Neural cell (in vitro differentiated cells): ENCODE data around the gene PTPRN2. TPM values are rescaled to one million over a fixed set of nuclear protein-coding genes. Genes with fewer than 3 reads are reported as not detected.
A peak's percentile ranks its signal among the peaks of the same experiment; 100 is the strongest.

Experiments
- H2AFZ ChIP-seq: fragments of 200-600, 300-800 bp; sonication (generic), shearing (Covaris generic); 2 replicates; pipeline ENCODE4 v1.6.0; 2014; ENCODE audit warnings: low read depth, mild to moderate bottlenecking, antibody characterized with exemption, low read length, moderate library complexity
- H3F3A ChIP-seq: fragments of 200-600 bp; shearing (Covaris generic); 2 replicates; pipeline ENCODE4 v1.6.1; 2016; ENCODE audit warnings: mild to moderate bottlenecking, moderate library complexity, mixed read lengths, antibody characterized with exemption, low read length; ENCODE audit not compliant: insufficient read depth, poor library complexity, severe bottlenecking
- H3K27ac ChIP-seq: fragments of 200-600, 300-800 bp; sonication (generic), shearing (Covaris generic); 2 replicates; pipeline ENCODE4 v1.5.1; 2014; ENCODE audit warnings: mild to moderate bottlenecking, low read length, moderate library complexity
- H3K27me3 ChIP-seq: fragments of 300-800, 200-600 bp; sonication (generic), shearing (Covaris generic); 2 replicates; pipeline ENCODE4 v1.6.0; 2014; ENCODE audit warnings: mild to moderate bottlenecking, low read depth, low read length, moderate library complexity; ENCODE audit not compliant: insufficient read depth
- H3K36me3 ChIP-seq: fragments of 300-800, 200-600 bp; sonication (generic), shearing (Covaris generic); 2 replicates; pipeline ENCODE4 v1.5.1; 2014; ENCODE audit warnings: mild to moderate bottlenecking, antibody characterized with exemption, low read length, moderate library complexity; ENCODE audit not compliant: insufficient read depth
- H3K4me2 ChIP-seq: fragments of 300-800, 200-600 bp; sonication (generic), shearing (Covaris generic); 2 replicates; pipeline ENCODE4 v1.6.0; 2014; ENCODE audit warnings: mild to moderate bottlenecking, low read length
- H3K4me3 ChIP-seq: fragments of 300-800, 200-600 bp; sonication (generic), shearing (Covaris generic); 2 replicates; pipeline ENCODE4 v1.5.1; 2014; ENCODE audit warnings: mild to moderate bottlenecking, low read length, moderate library complexity
- H3K79me2 ChIP-seq: fragments of 200-600 bp; shearing (Covaris generic); replicated peaks from 2 replicates; pipeline ENCODE4 v1.6.0; 2014; ENCODE audit warnings: mild to moderate bottlenecking, low read length, moderate library complexity; ENCODE audit not compliant: insufficient read depth
- H3K9ac ChIP-seq: fragments of 300-800, 200-600 bp; sonication (generic), shearing (Covaris generic); 2 replicates; pipeline ENCODE4 v1.6.1; 2016; ENCODE audit warnings: mild to moderate bottlenecking, low read length, mixed read lengths
- H3K9me2 ChIP-seq: fragments of 200-600 bp; shearing (Covaris generic); 2 replicates; pipeline ENCODE4 v1.6.1; 2016; ENCODE audit warnings: mild to moderate bottlenecking, low read length, mixed read lengths; ENCODE audit not compliant: insufficient read depth
- H3K9me3 ChIP-seq: fragments of 200-600, 300-800 bp; sonication (generic), shearing (Covaris generic); 2 replicates; pipeline ENCODE4 v1.6.1; 2016; ENCODE audit warnings: mild to moderate bottlenecking, mixed run types, low read length, moderate library complexity, mixed read lengths
- H4K20me1 ChIP-seq: fragments of 200-600 bp; shearing (Covaris generic); 2 replicates; pipeline ENCODE4 v1.6.1; 2016; ENCODE audit warnings: mild to moderate bottlenecking, mixed run types; ENCODE audit not compliant: insufficient read depth
- EP300 ChIP-seq: fragments of 450-650 bp; conservative IDR thresholded peaks from 2 replicates; pipeline ENCODE4 v1.6.1; 2014; ENCODE audit warnings: antibody characterized with exemption, mild to moderate bottlenecking, moderate library complexity; ENCODE audit not compliant: poor library complexity, severe bottlenecking
- MXI1 ChIP-seq: fragments of 450-650 bp; conservative IDR thresholded peaks from 2 replicates; pipeline ENCODE4 v1.6.1; 2014; ENCODE audit warnings: antibody characterized with exemption, mild to moderate bottlenecking; ENCODE audit not compliant: poor library complexity, severe bottlenecking
- RAD21 ChIP-seq: fragments of 450-650 bp; conservative IDR thresholded peaks from 2 replicates; pipeline ENCODE4 v1.6.1; 2014; ENCODE audit warnings: antibody characterized with exemption, mild to moderate bottlenecking, moderate library complexity
- SMC3 ChIP-seq: fragments of 450-650 bp; conservative IDR thresholded peaks from 2 replicates; pipeline ENCODE4 v1.6.1; 2014; ENCODE audit warnings: antibody characterized with exemption, mild to moderate bottlenecking, moderate library complexity; ENCODE audit not compliant: poor library complexity
- TAF1 ChIP-seq: IDR thresholded peaks from 2 replicates; pipeline ENCODE4 v1.6.1; 2012; ENCODE audit warnings: low read depth
- polyA plus RNA-seq: library from polyadenylated mRNA; depleted of rRNA; stranded (reverse); fragments of >200 nt; gene quantifications from 2 replicates; pipeline ENCODE4 v1.2.3, GENCODE V29; 2014
- TF ChIP-seq, protein P1 (sequence below): fragments of 450-650 bp; IDR thresholded peaks from 2 replicates; pipeline ENCODE4 v1.5.1; 2014; ENCODE audit warnings: antibody characterized with exemption, mild to moderate bottlenecking, moderate library complexity; ENCODE audit not compliant: poor library complexity, severe bottlenecking
- TF ChIP-seq, protein P2 (sequence below): IDR thresholded peaks from 2 replicates; pipeline ENCODE4 v1.6.1; 2012; ENCODE audit warnings: borderline replicate concordance

Gene PTPRN2
- polyA plus RNA-seq, 1 donor from 2014 or later = 31.0 TPM

DNA sequence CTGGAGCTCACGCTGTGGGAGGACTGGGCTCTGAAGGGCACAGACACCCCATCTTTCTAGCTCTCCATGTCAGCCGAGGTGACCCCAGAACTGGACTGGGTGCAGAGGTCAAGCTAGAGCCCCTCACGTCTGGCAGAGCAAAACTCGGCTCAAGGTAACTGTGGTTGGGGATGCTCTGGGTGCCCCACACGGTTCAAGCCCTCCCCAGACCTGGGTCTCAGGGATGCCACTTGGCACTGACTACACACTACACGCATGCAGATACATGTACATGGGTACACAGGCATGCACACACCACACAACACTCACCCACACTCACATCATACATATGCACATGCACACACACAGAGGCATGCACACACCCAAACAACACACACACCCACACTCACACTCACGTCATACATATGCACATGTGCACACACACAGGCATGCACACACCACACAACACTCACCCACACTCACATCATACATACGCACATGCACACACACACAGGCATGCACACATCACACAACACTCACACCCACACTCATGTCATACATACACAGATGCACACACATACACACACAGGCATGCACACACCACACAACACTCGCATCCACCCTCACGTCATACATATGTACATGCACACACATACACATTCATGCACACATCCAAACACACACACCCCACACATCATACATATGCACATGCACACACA, 1031.5 kb downstream of the PTPRN2 start (continued):
- TF ChIP-seq, protein P1, sequence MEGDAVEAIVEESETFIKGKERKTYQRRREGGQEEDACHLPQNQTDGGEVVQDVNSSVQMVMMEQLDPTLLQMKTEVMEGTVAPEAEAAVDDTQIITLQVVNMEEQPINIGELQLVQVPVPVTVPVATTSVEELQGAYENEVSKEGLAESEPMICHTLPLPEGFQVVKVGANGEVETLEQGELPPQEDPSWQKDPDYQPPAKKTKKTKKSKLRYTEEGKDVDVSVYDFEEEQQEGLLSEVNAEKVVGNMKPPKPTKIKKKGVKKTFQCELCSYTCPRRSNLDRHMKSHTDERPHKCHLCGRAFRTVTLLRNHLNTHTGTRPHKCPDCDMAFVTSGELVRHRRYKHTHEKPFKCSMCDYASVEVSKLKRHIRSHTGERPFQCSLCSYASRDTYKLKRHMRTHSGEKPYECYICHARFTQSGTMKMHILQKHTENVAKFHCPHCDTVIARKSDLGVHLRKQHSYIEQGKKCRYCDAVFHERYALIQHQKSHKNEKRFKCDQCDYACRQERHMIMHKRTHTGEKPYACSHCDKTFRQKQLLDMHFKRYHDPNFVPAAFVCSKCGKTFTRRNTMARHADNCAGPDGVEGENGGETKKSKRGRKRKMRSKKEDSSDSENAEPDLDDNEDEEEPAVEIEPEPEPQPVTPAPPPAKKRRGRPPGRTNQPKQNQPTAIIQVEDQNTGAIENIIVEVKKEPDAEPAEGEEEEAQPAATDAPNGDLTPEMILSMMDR = no peak

DNA sequence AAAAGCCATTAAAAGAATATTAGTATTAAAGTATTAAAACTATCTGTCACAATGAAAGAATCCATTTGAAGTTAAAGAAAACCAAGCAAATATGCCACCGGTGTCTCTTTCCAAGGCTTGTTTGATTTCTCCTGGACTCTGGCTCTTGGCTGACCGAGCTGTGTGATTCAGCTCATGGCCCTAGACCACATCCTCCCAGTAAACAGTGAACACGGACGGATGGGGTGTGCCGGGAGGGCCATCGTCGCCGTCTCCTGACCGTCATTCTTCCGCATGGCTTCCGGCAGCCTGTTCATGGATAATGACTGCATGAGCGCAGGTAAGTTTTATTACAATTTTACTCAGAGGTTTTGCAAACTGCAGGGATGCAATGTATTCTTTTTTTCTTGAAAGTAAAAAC, 1032.3 kb downstream of the PTPRN2 start:
- no peak overlapping the region for H3K27ac ChIP-seq
- no peaks in the 10 kb centered on the region for H3K27me3 ChIP-seq
- no peak overlapping the region for H2AFZ ChIP-seq
- H3K4me3 ChIP-seq = no peak overlapping the region
- H3K36me3 ChIP-seq = peaks cover 14% of the 10 kb centered on the region
- no peaks in the 10 kb centered on the region for H3K9me2 ChIP-seq
- H3K79me2 ChIP-seq = no peaks in the 10 kb centered on the region
- H3F3A ChIP-seq = peaks cover 3% of the 10 kb centered on the region
- no peak overlapping the region for H3K4me2 ChIP-seq
- TF ChIP-seq MXI1 = no peak
- H3K9me3 ChIP-seq = no peaks in the 10 kb centered on the region
- H4K20me1 ChIP-seq = no peaks in the 10 kb centered on the region
- no peak overlapping the region for H3K9ac ChIP-seq

DNA sequence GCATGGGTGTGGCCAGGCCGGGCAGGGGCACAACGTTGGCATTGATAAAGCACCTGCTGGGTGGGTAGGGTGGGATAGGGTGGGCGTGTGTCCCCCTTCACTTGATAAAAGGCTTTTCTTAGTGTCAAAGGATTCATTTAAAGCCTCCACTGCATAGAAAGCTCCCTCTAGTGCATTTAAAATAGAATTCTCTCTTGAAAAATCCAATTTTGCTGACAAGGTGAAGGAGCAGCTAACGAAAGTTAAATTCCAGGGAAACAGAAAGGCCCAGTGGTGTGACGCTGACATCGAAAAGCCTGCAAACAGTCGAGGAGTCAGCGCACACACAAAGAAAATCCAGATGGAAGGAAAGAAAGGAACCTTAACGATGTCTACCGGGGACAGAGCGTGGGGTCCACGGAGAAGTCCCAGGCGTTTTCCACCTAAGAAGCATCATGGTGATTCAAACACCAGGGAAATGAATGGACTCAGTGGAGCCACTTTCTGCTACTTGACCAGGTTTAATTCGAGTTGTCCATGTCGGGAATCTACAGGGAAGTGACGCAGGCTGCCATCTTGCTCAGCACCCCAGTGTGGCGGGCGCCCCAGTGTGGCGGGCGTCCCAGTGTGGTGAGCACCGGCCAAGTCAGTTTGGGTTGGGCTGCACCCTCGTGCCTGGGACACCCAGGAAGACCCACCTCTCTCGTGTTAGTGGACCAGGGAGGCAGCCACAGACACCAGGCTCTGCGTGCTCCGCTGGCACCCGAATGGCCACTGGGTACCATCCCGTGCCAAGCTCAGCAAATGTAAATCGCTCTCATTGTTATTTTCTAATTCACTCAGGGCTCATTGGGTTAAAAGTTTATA, 1033.0 kb downstream of the PTPRN2 start:
- no peaks in the 10 kb centered on the region for H3K9me3 ChIP-seq
- peaks cover 14% of the 10 kb centered on the region for H3K36me3 ChIP-seq
- no peak overlapping the region for H3K4me2 ChIP-seq
- H3K27me3 ChIP-seq = no peaks in the 10 kb centered on the region
- no peak overlapping the region for H3K9ac ChIP-seq
- TF ChIP-seq, protein P1 = peak; percentile 24
- TF ChIP-seq SMC3 (peak; percentile 22), RAD21 (no peak)
- no peaks in the 10 kb centered on the region for H3K9me2 ChIP-seq
- H3K79me2 ChIP-seq = no peaks in the 10 kb centered on the region
- no peak overlapping the region for H3K27ac ChIP-seq
- peaks cover 3% of the 10 kb centered on the region for H3F3A ChIP-seq
- no peaks in the 10 kb centered on the region for H4K20me1 ChIP-seq
- no peak overlapping the region for H3K4me3 ChIP-seq
- no peak overlapping the region for H2AFZ ChIP-seq

DNA sequence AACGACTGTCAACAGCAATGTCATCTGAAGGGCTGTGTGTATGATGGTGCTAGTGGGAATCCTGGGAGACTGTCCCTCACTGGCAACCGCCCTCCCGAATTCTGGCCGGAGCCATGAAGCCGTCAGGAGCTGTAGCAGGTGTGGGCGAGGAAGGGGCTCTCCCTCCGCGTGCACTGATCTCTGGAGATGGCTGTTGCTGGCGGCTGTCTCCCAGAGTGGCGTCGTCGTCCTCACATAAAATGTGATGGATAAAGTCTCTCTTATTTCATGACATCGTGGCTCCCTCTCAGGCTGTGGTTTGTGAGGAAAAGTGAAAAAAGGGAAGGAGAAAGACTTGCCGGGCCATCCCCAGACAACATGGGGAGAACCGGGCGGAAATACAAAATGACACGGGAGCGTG, 1034.4 kb downstream of the PTPRN2 start:
- H3F3A ChIP-seq = peaks cover 3% of the 10 kb centered on the region
- H3K9me2 ChIP-seq = no peaks in the 10 kb centered on the region
- no peaks in the 10 kb centered on the region for H4K20me1 ChIP-seq
- H3K9ac ChIP-seq = no peak overlapping the region
- H3K4me3 ChIP-seq = no peak overlapping the region
- H3K36me3 ChIP-seq = peaks cover 10% of the 10 kb centered on the region
- no peaks in the 10 kb centered on the region for H3K9me3 ChIP-seq
- no peaks in the 10 kb centered on the region for H3K79me2 ChIP-seq
- H3K4me2 ChIP-seq = no peak overlapping the region
- no peak overlapping the region for H2AFZ ChIP-seq
- no peak overlapping the region for H3K27ac ChIP-seq
- no peaks in the 10 kb centered on the region for H3K27me3 ChIP-seq
- TF ChIP-seq TAF1 = no peak
- TF ChIP-seq, protein P1 = no peak
- TF ChIP-seq, protein P2, sequence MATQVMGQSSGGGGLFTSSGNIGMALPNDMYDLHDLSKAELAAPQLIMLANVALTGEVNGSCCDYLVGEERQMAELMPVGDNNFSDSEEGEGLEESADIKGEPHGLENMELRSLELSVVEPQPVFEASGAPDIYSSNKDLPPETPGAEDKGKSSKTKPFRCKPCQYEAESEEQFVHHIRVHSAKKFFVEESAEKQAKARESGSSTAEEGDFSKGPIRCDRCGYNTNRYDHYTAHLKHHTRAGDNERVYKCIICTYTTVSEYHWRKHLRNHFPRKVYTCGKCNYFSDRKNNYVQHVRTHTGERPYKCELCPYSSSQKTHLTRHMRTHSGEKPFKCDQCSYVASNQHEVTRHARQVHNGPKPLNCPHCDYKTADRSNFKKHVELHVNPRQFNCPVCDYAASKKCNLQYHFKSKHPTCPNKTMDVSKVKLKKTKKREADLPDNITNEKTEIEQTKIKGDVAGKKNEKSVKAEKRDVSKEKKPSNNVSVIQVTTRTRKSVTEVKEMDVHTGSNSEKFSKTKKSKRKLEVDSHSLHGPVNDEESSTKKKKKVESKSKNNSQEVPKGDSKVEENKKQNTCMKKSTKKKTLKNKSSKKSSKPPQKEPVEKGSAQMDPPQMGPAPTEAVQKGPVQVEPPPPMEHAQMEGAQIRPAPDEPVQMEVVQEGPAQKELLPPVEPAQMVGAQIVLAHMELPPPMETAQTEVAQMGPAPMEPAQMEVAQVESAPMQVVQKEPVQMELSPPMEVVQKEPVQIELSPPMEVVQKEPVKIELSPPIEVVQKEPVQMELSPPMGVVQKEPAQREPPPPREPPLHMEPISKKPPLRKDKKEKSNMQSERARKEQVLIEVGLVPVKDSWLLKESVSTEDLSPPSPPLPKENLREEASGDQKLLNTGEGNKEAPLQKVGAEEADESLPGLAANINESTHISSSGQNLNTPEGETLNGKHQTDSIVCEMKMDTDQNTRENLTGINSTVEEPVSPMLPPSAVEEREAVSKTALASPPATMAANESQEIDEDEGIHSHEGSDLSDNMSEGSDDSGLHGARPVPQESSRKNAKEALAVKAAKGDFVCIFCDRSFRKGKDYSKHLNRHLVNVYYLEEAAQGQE = no peak
- no peak for TF ChIP-seq EP300
